ENCODE results near the gene EGFR. TPM values are rescaled to one million over a fixed set of nuclear protein-coding genes. Genes with fewer than 3 reads are reported as not detected.
A peak's percentile ranks its signal among the peaks of the same experiment; 100 is the strongest.

Gene EGFR
- total RNA-seq, 1 donor from 2014 or later, result 62.7 TPM

GRCh38 chr7:55020466-55020871 lies 1.7 kb downstream of the EGFR start:
- H3K4me3 ChIP-seq, result peak overlapping the region; percentile 83
- no peaks in the 10 kb centered on the region for H3K9me3 ChIP-seq
- H3K4me1 ChIP-seq, result peaks cover 32% of the 10 kb centered on the region
- peak overlapping the region; percentile 93 for H3K27ac ChIP-seq
- DNase-seq, result peak; percentile 64
- no peak for TF ChIP-seq CTCF (IDR thresholded peaks at IDR 0.05)
- ATAC-seq, result peak; percentile 27 to 63
- H3K27me3 ChIP-seq (ENCODE audit: low read depth), result peaks cover 8% of the 10 kb centered on the region
- H3K36me3 ChIP-seq, result no peaks in the 10 kb centered on the region
- intact Hi-C loops (cut with DNase I), result no loop called here

GRCh38 chr7:55021053-55021452 lies 2.2 kb downstream of the EGFR start:
- Histone ChIP-seq H3K9me3 (no peaks in the 10 kb centered on the region), H3K36me3 (no peaks in the 10 kb centered on the region), H3K4me1 (peaks cover 32% of the 10 kb centered on the region), H3K27ac (peak overlapping the region; percentile 49), H3K4me3 (peak overlapping the region; percentile 83), H3K27me3 (ENCODE audit: low read depth) (peaks cover 8% of the 10 kb centered on the region)
- intact Hi-C loops (cut with DNase I), result no loop called here
- ATAC-seq (no peak), DNase-seq (no peak)
- TF ChIP-seq CTCF (IDR thresholded peaks at IDR 0.05), result no peak

GRCh38 chr7:55022002-55022985 lies 3.5 kb downstream of the EGFR start:
- DNase-seq (no peak), ATAC-seq (no peak)
- Histone ChIP-seq H3K27me3 (ENCODE audit: low read depth) (peaks cover 8% of the 10 kb centered on the region), H3K4me3 (peak overlapping the region; percentile 83), H3K27ac (peak overlapping the region; percentile 49), H3K9me3 (no peaks in the 10 kb centered on the region), H3K4me1 (peaks cover 42% of the 10 kb centered on the region), H3K36me3 (no peaks in the 10 kb centered on the region)
- intact Hi-C loops (cut with DNase I), result no loop called here
- no peak for TF ChIP-seq CTCF (IDR thresholded peaks at IDR 0.05)

- Histone ChIP-seq H3K4me1 (peaks cover 41% of the 10 kb centered on the region), H3K27ac (no peak overlapping the region), H3K4me3 (no peak overlapping the region), H3K36me3 (no peaks in the 10 kb centered on the region), H3K27me3 (ENCODE audit: low read depth) (peaks cover 8% of the 10 kb centered on the region), H3K9me3 (no peaks in the 10 kb centered on the region)
- no peak for ATAC-seq
- intact Hi-C loops (cut with DNase I), result no loop called here
- no peak for DNase-seq
- no peak for TF ChIP-seq CTCF (IDR thresholded peaks at IDR 0.05)
Observed at GRCh38 chr7:55023841-55024505, 5.2 kb downstream of the EGFR start.

GRCh38 chr7:55024776-55025175 lies 6.0 kb downstream of the EGFR start:
- peaks cover 42% of the 10 kb centered on the region for H3K4me1 ChIP-seq
- no peak for TF ChIP-seq CTCF (IDR thresholded peaks at IDR 0.05)
- H3K9me3 ChIP-seq, result no peaks in the 10 kb centered on the region
- H3K27ac ChIP-seq, result no peak overlapping the region
- H3K36me3 ChIP-seq, result no peaks in the 10 kb centered on the region
- intact Hi-C loops (cut with DNase I), result no loop called here
- DNase-seq (no peak), ATAC-seq (no peak)
- H3K27me3 ChIP-seq (ENCODE audit: low read depth), result peaks cover 3% of the 10 kb centered on the region
- no peak overlapping the region for H3K4me3 ChIP-seq
